GM18858 (cell line): ENCODE data around the gene C19orf85.
"Not testable (repeated sequence)": the region's sequence is repeated elsewhere in the genome, so short reads cannot be mapped to it uniquely, and the experiment has no call there.

Experiments
- ATAC-seq: cut with Tn5 transposase; IDR thresholded peaks from one replicate; pipeline ENCODE4 v1.9.1; 2021; ENCODE audit not compliant: unreplicated experiment

Gene C19orf85

DNA sequence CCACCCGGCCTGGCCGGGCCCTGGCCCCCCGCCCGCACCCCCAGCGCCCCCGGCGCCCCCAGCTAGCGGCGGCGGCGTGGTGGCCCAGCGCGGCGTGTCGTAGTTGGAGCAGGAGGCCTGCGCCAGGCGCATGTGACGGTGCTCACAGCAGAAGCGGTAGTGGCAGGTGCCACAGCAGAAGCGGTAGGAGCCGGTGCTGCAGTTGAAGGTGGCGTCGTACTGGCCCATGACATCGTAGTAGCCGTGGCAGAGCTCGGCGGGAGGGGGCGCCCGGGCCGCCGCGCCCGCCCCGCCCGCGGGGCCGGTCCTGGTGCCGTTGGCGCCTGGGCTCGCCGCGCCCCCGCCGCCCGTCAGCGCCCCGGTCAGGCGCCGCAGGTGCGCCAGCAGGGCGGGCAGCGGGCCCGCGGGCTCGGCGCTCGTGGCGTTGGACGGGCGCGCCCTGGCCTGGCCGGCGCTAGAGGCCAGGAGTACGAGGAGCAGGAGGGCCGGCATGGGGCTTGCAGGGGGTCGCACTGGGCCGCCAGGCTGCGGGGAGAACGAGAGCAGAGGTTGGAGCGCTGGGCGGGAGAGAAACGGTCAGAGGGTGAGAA is 22.1 kb downstream of the C19orf85 start:
- no peak for ATAC-seq

DNA sequence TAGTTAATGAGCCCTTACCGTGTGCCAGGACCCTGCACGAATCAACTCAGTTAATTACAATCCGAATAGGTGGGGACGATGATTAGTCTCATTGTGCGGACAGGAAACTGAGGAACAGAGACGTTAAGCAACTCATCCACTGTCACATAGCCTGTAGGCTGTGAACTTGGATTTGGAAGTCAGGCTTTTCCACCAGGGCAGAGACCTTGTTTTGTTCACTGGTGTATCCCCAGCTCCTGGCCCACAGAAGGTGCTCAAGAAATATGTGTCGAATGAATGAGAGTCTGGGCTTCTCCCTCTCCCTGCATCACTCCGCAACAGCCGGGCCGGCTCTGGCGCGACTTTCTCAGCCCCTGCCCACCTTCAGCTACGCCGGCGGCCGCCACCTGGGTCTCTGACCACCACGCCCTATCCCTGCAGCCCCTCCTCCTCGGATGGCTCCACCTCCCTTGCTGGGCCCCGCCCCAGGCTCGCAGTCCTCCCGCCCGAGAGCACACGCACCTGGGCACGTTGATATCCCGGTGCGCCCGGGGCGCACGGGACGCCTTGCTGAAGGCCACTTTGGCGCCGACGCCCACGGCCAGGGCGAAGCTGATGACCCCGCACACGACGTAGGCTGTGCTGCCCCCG is 22.7 kb downstream of the C19orf85 start:
- ATAC-seq, result no peak

DNA sequence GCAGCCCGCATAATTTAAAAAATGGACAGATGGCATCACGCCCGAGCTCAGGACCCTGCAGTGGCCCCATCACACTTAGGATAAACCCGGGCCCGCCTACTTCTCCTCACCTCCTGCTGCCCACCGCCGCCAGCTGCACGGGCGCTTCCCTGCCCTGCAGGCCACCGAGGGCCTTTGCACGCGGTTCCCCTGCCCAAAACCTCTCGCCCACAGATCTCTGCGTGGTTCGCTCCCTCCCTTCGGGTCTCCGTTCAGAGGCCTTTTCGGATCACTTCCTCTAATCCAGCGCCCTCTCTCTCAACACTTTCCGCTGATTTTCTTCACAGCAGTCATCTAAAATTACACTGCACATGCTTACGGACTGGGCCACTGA is 23.2 kb downstream of the C19orf85 start:
- no peak for ATAC-seq

DNA sequence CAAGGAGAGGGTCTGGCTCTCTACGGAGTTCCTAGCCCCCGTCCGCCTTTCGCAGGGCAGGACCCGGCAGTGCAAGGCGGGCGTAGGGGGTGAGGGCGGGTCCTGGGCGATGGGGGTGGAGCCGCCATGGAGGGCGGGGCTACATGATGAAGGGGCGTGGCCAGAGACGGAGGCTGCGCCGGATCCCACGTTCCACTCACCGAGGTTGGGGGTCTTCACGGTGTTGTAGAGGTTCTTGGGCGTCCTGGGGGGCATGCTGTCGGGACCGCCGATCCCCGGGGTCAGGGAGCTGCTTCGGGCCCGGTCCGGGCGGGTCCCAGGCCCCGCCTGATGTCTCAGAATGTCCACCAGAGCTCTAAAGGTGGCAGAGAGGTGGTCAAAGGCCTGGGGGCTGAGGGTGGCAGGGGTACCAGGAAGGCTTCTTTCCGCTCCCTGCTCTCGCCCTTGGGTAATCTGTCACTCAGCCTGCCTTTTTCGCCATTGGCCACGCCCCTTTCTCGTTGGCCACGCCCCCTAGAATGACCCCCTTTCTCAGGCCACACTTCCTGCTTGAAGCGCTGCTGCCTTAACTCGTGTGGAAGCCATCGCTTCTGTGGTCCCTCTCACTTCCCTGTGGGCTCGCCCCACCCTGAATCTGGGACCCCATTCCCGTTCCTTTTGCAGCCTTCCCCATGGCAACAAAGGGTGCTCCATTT is 24.0 kb downstream of the C19orf85 start:
- ATAC-seq, result no peak

DNA sequence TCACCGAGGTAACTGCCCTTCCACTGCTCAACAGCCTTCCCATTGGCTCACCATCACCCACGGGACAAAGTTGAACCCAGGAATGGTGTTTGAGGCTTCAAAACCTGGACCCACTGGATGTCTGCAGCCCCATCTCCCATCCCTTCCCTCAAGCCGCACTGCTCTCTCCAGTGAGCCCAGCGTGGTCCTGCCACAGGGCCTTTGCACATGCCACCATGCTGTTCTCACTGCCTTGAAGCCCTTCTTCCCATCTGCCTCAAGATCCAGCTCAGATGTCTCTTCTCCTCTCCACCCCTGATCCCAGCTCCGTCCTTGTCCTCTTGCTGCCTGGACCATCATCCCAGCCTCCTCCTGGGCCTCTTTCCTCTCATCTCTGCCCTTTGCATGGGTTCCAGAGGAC is 25.5 kb downstream of the C19orf85 start:
- ATAC-seq, result no peak

DNA sequence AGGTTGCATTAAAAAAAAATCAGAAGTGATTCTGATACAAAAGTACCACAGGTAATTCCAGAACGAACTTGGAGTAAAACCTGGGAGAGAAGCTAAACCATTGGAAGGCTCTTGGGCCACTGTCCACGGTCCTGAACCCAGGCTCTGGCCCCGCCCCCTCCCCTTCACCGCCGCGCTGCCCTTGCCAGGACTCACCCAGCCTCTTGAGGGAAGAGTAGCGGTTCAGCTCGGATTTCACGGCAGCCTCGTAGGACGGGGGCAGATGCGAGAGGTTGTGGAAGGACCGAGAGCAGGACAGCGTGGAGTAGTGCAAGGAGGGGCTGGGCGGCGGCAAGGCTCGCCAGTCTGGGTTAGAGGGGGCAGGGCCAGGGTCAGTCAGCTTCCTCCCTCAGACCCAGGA is 27.1 kb downstream of the C19orf85 start:
- no peak for ATAC-seq

DNA sequence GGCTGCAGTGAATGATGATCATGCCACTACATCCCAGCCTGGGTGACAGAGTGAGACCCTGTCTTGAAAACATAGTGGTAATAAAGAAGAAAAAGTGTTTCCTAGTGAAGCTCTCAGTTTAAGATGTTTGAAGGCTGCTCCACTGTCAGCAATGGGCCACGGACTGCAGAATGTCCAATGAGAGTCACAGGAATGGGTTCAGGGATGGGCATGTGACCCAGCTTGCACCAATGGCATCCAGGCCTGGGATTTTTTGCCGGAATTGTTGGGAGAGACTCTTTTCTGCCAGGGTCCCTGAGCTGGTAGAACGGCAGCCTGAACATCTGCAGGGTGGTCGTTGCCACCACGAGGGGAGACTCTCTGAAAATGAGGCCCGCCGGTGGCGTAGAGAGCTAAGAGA is 27.7 kb downstream of the C19orf85 start:
- no peak for ATAC-seq

DNA sequence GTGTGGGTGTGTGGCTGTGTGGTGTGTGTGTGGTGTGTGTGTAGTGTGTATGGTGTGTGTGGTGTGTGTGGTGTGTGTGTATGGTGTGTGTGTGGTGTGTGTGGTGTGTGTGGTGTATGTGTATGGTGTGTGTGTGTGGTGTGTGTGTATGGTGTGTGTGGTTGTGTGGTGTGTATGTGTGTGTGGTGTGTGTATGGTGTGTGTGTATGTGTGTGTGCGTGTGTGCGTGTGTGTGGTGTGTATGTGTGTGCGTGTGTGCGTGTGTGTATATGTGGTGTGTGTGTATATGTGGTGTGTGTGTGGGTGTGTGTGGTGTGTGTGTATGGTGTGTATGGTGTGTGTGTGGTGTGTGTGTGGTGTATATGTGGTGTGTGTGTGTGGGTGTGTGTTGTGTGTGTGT is 29.5 kb downstream of the C19orf85 start:
- no peak for ATAC-seq

DNA sequence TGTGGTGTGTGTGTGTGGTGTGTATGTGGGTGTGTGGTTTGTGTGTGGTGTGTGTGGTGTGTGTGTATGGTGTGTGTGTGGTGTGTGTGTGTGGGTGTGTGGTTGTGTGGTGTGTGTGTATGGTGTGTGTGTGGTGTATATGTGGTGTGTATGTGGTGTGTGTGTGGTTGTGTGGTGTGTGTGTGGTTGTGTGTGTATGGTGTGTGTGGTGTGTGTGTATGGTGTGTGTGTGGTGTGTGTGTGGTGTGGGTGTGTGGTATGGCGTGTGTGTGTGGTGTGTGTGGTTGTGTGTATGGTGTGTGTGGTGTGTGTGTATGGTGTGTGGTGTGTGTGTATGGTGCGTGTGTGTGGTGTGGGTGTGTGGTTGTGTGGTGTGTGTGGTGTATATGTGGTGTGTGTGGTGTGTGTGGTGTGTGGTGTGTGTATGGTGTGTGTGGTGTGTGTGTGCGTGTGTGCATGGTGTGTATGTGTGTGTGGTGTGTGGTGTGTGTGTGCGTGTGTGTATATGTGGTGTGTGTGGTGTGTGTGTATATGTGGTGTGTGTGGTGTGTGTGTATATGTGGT is 30.1 kb downstream of the C19orf85 start:
- ATAC-seq, result no peak

DNA sequence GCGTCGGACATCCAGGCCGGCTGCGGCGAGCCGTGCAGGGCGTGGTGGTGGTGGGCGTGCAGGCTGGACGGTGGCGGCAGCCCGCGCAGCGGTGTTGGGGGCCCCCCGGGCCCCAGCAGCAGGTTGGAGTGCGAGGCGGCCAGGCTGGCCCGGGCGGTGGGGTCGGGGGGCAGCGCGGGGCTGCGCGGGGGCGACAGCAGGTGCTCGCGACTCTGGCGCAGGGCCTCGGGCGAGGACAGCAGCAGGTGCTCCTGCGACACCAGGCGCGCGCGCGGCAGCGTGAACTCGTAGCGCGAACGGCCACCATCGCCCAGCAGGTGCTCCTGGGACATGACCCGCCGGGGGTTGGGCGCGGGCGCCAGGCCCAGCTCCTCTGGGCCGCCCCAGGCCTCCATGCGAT is 31.3 kb downstream of the C19orf85 start:
- no peak for ATAC-seq

DNA sequence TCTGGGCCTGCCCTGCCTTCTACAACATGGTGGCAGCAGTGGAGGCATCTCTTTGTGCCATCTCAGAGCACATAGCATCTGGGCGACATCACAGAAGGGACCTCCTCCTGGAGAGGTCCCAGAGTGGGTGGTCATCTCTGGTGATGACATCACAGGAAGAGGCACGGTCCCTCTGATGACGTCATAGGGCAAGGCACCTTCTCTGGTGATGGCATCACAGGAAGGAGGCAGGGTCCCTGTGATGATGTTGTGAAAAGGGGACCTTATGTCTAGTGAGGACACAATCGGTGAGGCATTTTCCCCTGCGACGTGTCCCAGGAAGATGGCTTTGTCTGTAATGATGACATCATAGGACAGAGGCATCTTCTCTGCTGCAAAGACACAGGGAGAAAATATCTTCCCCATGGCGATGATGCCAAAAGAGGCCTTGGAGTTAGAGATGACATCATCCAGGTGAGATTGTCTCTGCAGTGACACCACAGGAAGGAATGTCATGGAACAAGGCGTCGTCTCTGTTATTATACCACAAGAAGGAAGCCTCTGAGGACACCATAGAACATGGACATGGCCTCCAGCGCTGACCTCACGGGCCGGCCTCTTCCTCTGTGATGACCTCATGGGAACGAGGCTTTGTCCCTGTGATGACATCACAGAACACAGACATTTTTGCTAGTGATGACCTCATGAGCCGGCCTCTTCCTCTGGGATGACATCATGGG is 32.2 kb downstream of the C19orf85 start:
- no peak for ATAC-seq

DNA sequence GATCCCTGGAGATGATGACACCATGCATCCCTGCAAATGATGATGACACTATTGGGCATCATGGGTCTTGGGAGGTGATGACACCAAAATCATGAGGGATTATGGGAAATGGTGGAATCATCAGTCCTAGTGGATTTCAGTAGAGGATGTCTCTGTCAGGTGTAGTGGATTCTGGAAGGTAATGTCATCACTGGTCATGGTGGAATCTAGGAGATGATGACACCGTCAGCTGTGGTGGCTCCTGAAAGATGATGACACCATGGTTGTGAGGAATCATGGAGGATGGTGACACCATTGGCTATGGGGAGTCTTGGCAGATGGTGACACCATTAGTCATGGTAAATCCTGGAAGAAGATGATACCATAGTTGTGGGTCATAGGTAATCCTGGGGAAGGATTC is 33.4 kb downstream of the C19orf85 start:
- no peak for ATAC-seq

DNA sequence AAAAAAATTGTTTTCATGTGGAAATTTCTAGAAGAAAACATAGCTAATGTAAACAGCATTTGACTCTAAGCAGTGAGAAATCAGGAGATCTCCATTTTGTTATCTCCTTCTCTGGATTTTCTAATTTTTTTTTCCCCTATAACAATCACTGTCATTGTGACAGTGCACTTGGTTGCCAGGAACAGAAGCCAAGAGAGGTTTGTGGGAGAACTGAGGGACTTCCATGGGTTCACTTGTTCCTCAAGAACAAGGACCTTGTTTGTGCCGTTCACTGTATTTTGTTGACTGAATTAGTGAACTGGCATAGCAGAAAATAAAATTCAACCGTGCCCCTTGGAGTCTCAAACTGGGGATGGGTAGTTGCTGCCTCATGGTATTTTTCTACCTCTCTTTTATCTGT is 38.5 kb downstream of the C19orf85 start:
- ATAC-seq, result no peak

DNA sequence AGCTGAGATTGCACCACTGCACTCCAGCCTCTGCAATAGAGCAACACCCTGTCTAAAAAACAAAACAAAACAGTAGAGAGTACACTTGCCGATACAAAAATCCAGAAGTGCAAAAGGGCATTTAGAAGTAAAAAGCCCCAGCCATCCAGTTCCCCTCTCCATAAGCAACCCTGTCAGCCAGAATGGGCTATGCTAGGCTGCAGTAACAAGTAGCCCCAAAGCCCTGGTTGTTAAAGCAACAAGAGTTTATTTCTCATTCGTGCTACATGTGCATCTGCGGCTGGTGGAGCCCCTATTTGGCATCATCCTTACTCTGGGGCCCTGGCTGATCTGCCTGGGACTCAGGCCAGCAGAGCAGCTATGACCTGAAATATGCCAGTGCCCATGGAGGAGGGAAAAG is 40.0 kb downstream of the C19orf85 start:
- no peak for ATAC-seq

DNA sequence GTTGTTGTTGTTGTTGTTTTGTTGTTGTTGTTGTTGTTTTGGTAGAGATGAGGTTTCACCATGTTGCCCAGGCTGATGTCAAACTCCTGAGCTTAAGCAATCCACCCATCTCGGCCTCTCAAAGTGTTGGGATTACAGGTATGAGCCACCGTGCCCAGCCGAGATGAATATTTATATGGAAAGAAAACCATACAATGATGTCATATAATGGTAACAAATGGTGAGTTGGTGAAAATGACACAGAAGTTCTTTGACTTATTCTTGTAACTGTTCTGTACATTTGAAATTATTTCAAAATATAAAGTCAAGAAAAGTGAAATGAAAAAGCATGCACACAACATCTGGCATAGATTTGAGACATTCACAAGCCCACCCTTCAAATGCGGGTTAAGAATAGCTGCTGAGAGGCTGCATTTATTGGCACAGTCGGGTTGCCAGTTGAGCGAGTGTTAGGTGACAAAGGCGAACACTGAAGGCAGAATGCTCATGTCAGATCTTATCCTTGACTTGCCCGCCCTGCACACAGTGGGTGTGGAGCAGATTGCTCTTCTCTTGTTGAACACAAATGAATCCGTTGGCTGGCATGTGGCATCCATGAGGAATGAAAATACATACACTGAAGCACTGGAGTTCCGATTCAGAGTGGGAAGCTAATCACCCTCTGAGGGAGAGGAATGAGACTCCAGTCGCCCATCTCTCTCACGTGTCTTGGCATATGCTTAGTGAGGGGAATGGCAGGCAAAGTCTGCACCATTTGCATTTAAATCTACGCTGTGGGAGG is 41.1 kb downstream of the C19orf85 start:
- no peak for ATAC-seq

DNA sequence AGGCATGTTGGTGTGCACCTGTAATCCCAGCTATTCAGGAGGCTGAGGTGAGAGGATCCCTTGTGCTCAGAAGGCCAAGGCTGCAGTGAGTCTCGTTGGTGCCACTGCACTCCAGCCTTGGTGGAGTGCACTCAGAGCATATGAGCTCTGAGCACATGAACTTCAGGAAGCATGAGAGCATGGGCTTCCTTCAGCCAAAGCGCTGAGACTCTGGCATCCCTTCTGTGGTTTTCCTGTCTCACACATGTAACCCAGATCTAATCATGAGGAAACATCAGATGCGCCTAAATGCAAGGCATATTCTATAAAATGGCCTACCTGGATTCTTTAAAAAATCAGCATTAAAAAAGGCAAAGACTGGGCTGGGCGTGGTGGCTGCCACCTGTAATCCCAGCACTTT is 43.3 kb downstream of the C19orf85 start:
- ATAC-seq, result not testable (repeated sequence)

DNA sequence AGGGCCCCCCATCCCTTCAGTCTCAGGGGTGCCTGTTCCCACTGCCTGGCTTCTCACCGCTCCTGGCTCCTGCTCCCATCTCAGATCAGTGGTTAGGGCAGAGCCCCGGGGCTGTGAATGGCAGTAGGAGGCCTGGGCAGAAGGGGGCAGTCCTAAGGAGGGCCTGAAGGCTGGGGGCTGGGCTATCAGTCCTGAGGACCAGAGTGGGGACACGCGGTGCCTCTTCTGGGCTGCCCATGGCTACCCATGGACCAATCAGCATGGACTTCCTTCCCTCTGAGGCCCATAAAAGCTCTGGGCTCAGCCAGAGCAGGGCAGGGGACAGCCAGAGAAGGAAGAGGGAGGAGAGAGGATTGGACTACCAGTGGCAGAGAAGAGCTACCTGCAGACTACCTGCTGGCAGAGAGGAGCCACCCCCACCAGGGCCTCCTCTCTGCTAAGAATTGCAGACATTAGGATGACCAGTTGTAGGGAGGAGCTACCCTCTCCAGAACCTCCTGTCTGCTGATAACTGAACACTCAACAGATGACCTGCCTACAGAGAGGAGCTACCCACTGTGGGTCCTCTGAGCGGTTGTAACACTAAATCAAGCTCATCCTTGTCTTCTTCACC is 44.8 kb downstream of the C19orf85 start:
- ATAC-seq, result no peak

DNA sequence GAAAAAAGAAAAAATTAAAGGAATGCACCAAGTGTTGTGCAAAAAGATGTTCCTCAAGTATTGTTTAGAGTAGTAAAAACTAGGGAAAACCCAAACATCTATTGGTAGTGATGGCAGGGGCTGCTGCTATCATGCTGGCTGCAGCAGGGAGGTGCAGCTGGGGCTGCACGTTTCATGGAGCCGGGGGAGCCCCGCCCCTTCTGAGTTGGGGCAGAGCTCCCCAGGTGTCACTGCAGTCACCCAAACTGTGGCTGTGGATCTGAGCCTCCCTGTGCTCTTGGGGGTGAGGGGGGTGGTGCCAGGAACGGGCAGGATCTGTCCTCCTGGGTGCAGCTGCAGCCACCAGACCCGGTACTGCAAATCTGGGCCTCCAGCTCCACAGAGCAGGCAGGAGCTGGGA is 45.4 kb downstream of the C19orf85 start:
- no peak for ATAC-seq

DNA sequence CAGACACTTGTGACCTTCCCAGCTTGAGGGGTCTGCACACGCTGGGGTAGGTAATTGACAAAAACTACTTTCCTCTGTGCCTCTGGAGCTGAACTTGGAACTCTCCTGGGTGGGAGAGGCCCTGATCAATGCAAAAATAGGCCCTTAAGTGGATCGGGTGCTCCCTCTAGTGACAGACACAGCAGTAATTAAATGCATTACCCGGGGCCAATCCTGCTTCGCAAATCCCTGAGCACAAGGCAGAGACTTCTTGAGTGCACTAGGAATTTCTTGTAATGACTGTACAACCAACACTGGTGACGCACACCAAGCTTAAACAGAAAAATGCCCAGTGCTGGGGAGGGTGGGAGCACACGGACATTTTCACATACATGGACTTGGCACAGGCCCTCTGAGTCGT is 46.4 kb downstream of the C19orf85 start:
- ATAC-seq, result no peak
